GM18498 (cell line): ENCODE data around the gene MRPS6.

ENCODE experiments used
- ATAC-seq: cut with Tn5 transposase; IDR thresholded peaks from one replicate; pipeline ENCODE4 v1.9.1; 2021; ENCODE audit warnings: mild to moderate bottlenecking, moderate library complexity; ENCODE audit not compliant: unreplicated experiment

The MRPS6 gene

DNA sequence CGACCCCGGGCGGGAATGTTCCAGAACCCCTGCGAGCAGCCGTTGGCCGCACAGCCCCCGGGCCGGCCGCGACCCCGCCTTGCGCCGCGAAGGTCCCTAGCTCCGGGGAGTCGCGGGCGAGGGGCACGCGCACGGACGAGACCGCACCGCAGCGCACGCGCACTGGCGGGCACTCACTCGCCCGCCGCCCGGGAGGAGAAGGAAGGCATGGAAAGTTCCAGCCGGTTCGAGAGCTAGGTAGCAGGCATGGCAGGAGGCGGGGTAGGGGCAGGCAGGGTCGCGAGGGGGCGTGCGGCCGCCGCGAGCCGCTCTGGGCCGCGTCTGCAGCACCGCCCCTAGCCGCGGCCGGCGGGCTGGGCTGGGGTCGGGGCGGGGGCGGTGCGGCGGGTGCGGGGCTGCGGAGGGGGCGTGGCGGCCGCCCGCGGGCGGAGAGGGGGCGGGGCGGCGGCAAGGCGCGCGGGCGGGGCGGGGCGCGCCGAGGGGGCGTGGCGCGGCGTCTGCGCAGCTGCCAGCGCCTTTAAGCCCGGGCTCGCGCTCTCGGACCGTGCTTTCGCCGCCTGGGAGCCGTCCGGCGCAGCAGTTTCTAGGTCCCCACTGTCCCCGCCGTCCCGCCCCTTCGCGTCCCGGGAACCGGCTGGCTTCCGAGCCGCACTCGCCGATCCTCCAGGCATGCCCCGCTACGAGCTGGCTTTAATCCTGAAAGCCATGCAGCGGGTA, at the start of gene MRPS6, which contains the start of gene SLC5A3:
TSS of gene MRPS6 (plus strand) at position 547 of the 717 bp plus-strand sequence. CDS start at position 670, 123 bp downstream.
TSS of gene SLC5A3 (plus strand) at position 547 of the 717 bp plus-strand sequence. CDS start 21,621 bp downstream, outside the sequence.
- ATAC-seq, result peak; percentile 78

DNA sequence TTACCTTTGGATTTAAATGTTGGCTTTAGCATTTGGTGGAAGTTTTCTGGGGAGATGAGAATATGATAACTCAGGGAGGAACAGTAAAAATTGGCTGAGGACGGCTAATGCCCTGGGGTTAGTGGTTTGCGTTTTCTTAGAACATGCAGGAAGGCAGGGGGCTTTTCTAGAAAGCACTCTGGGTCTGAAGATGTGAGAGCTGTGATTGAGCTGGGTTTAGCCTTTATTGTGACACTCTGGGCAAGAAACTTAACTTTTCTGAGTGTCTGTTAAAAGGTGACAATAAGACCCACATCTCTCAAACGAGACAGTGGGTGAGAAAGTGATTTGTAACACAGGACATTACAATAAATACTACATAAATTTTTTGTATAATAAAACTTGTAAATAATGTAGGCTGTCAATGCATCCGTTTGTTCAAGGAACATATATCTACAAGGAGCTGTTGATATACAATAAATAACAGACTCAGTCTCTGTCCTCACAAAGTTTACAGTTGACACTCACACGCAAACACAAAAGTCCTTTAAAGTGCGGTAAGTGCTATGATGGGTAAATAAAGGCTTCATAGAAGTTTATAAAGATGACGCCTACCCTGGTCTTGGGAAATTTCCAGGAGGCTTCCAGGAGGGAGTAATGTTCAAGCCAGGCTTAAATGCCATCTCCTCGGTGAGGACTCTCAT, 49.5 kb upstream of the MRPS6 start:
- ATAC-seq, result no peak

DNA sequence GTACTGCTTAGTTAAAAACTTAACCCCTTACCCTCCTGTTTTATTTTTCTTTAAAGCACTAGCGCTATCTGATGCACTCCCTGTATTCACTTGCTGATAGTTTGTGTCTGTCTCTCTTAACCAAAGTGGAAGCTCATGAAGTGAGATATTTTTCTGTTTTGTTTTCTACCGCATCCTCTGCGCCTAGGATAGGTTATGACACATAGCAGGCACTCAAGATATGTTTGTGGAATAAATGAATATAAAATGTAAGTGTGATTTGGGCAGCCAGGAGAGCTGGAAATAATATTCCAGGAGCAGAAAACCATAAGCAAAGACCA, 49.0 kb upstream of the MRPS6 start:
- ATAC-seq, result no peak

DNA sequence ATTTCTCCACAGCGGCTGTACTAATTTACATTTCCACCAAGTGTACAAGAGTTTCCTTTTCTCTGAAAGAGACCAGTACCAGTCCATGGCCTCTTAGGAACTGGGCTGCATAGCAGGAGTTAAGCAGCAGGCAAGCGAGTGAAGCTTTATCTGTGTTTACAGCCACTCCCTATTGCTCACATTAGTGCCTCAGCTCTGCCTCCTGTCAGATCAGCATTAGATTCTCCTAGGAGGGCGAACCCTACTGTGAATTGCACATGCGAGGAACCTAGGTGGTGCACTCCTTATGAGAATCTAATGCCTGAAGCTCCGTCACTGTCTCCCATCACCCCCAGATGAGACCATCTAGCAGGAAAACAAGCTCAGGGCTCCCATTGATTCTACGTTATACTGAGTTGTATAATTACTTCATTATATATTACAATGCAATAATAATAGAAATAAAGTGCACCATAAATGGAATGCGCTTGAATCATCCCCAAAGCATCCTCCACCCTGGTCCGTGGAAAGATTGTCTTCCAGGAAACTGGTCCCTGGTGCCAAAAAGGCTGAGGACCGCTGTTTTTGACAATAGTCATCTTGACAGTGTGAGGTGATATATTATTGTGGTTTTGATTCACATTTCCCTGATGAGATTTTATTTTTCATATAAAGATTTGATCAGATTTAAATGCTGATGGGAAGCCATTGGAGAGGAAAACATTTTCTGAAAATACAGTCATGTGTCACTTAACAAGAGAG, 45.5 kb upstream of the MRPS6 start:
- ATAC-seq, result no peak

DNA sequence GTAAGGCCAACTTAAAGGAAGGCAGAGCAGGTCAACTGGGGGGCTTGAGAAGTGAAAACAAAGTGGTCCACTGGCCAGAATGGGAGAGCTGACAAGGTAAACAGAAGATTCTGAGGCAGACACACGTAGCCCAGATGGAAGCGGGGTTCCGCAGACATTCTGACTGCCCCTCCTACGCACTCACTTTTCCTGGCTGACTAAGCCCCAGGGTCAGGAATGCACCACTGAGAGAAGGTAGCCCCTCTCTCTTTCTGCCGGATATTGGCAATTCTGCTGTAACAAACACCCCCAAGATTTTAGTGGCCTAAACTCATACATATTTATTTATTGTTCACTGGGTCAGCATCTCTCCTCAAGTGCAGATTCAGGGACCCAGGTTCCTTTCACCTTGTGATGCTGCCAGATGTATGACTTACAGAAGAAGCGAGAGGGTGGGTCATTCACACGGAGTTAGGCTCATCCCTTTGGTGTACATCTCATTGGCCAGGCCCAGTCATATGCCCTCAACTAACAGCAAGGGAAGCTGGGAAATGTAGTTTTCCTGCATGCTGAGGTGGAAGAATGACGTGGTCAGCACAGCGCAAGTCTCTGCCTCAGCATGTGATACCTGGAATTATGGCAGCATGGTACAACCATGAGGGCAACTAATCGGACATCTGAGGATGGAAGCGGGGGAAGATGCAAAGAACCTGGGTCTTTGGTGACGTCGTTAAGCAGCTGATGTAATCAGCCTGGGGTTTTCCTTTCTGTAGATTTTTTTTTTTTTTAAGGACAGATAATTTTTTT, 43.4 kb upstream of the MRPS6 start:
- peak; percentile 85 for ATAC-seq

DNA sequence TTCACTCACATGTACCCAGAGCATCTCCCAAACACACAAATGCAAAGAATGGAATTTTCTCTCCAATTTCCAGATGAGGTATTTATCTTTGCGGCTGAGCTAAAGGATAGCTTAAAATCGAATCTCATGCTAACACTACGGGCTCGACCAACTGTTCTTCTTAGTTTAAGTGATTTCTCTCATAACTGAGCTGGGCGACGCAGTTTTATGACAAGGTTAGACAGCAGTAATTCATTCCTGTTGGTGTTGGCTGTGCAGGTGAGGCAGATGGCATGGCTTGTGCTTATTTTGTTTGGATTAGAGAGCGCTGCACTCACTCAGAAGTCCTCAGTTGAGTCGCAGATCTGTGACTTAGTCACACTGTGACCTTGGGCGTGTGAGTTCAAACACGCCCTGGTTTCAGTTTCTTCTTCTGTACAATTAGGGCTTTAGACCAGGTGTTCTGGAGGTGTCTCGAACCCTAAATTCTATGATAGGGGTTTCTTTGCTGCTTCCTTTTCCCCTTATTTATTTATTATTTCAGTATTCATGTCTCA, 41.5 kb upstream of the MRPS6 start:
- peak; percentile 52 for ATAC-seq

DNA sequence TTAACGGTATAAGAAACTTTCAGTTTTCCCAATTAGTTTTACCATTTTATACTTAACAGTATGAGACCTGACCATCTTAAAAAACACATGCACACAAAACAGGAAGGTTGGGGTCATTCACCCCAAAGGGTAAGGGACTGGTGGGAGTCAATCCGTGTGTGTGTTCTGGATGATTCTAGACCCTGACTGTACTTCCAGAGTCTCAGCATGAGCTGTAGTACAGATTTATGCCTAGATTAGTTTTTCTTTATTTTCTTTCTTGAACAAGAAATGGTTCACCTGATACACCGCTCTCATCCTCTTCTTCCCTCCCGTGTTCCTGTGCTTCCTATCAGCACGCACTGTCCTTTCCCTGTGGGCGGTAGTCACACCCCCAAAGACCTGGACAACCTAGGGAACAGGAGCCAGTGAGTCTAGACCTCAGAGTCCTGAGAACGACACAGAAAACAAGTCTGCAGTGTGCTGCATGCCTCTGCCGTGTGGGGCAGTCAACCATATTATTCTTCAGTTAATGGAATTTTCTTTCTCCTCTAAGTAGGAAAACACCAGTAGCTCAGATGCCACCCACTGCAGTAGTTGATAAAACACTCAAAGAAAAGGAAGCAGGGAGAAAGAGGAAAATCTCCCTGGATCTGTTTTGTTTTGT, 38.9 kb upstream of the MRPS6 start:
- ATAC-seq, result no peak

DNA sequence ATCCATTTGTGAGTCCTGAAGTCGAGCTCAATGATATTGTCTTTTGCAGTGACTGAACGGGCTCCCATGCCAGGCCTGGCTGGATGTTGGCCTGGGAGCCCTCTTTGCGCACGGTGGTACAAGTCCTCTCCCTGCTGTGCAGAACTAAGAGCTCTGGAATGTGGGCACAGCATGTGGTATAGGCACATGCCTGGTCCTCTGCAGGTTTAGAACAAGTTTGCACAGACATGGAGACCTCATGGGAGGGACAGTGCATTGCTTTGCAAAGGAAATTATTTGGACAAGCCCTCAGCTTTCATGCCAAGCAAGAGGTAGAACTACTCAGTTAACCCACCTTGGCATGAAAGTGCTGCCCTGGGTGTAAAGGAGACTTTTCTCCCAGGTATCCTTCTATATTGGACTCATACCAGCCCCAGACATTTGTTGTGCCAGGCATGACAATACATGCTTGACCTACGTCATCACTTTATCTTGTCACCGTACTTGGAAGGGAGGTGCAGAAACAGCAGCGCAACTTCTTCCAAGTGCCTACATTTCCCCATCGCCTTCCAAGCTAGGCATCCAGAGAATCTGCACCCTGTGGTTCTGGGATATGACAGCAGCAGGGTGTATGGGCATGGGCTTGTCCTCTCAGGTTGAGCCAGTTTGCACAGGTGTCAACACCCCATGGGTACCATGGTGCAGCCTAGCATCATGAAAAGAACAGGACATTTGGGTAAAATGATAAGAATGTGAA, 37.6 kb upstream of the MRPS6 start:
- no peak for ATAC-seq

DNA sequence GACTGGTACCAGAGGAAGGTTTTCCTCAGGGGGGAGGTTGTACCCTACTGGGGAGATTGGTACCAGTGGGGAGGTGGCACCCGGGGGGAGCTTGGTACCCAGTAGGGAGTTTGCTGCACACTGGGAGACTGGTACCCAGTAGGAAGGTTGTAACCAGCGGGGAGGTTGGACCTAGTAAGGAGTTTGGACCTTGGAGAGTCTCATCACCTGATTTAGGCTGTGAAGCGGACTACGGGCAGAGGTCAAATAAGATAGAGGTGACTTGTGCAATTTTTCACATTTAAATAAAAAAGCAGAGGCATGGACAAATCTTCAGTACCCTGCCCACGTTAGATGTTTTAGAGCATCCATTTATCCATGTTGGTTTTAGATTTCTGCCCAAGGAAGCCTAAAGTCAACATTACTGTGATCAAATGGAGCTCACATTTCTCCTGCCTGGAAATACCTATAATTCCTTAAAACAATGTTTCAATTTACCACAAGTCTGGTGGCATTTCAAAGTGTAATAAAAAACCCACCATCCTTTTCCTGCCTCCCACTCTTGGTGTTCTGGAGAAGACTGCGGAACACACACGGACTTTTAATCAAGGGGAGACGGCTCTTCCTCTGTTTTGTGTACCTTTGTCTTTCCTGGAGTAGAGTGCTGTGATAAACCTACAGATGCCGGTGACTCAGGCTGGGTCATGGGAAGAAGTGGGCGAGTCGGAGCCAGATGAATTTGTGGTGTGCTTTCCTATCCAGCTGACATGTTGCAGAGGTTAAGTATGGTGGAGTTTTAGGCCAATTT, 36.2 kb upstream of the MRPS6 start:
- ATAC-seq, result no peak

DNA sequence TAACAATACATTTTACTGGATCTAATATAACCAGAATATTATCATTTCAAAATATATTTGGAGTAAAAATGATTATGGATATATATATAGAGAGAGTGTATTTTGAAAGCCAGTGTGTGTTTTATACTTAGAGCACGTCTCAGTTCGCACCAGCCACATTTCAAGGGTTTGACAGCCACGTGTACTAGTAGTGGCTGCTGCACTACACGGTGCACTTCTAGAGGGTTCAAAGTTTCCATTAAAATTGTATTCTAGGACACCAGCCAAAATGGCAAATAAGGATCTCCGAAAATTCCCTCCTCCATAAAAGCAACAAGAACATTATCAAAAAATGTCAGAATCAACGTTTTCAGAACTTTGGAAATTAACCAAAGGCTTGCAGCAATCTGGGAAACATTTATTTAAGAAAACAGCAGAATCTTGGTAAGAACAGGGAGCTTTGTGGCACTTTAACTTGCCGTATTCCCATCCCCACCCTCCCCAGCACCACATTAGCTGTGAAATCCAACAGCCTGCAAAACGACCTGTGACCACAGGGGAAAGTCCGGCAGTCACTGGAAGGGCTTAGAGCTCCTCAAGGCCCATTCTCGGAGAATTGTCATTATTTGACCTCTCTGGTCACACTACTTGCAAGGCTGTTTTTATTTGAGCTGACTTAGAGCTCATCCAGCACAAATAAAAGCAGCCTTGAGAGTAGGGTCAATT, 33.5 kb upstream of the MRPS6 start:
- no peak for ATAC-seq

DNA sequence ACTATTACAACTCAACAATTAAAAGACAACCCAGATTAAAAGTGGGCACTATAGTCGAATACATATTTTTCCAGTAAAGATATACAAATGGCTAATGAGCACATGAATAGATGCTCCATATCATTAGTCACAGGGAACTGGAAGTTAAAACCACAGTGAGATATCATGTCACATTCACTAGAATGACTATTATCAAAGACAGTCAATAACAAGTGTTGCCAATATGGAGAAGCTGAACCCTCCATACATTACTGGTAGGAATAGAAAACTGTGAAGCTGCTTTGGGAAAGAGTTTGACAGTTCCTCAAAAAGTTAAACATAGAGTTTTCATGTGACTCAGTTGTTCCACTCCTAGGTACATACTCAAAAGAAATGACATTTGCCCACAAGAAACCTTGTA, 30.6 kb upstream of the MRPS6 start:
- ATAC-seq, result no peak

DNA sequence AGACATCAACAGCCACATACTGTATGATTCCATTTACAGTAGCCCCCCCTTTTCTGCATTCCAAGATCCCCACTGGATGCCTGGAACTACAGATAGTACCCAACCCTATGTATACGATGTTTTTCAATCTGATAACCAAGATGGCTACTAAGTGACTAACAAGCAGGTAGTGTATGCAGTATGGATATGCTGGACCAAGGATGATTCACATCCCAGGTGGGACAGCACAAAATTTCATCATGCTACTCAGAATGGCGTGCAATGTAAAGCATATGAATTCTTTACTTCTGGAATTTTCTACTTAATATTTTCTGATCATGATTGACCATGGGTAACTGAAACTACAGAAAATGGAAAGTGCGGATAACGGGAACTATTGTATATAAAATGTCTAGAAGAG, 30.0 kb upstream of the MRPS6 start:
- ATAC-seq, result no peak

DNA sequence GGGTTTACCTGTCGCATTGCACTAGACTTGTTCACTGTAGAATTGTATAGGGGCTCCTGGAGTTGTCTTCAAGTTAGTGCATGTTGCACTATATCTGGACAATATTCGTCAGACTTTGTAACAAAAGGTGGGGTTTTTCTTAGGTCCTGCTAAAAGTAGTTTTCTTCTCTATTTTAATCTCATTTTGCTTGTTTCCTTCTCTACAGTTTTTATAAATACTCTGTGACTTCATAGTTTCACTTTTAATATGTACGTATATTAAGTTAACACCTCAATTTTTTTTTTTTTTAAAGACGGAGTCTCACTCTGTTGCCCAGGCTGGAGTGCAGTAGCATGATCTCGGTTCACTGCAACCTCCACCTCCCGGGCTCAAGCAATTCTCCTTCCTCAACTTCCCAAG, 26.5 kb upstream of the MRPS6 start:
- peak; percentile 53 for ATAC-seq

DNA sequence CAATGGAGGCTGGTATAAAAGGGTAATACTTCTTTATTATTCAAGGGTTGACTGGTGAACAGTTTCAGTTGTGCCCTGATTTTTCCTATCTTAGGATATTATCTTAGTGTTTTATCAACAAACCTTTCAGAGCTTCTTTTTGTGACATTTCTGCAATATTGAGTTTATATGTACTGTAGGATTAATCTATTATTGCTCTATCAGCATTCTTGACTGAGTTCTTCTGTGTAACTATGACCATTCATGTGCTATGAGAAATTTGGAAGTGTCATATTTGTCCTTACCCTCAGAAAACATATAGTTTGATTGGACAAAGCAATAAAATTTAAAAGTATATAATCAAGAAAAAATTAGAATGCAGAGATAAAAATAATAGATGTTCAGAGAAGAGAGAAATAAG, 25.5 kb upstream of the MRPS6 start:
- no peak for ATAC-seq

DNA sequence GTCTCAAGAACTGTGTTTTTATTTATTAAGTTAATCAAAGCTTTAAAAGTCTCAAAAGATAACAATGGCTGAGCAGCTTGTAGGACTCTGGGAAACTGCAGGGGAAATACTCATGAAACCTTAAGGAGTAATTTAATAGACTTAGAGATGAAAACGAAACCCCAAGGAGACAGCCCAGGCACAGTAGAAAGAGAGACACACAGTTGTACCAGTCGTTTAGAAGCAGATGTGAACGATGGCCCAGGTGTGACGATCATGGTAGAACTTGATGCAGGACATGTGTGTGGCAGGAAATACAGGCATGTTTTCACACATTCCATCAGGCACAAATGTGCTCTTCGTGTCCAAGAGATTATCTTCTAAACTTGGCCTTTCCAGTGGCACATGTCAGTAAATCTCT, 21.2 kb upstream of the MRPS6 start:
- no peak for ATAC-seq

DNA sequence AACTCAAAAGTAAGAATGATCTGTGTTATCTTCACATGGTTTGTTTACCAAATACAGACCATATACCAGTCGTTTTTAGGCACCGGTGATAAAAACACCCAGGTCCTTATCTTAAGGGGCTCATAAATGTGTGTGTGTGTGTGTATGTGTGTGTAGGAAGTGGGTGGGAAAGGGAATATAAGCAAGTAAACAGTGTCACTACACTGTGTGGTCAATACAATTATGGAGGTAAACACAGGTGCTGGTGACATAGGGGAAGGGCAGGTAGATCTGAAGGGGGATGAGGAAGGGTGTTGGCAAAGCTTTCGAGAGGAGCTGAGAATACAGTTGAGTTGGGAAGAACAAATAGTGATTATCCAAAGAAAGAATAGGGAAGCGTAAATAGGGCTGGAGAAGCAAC, 19.1 kb upstream of the MRPS6 start:
- ATAC-seq, result no peak

DNA sequence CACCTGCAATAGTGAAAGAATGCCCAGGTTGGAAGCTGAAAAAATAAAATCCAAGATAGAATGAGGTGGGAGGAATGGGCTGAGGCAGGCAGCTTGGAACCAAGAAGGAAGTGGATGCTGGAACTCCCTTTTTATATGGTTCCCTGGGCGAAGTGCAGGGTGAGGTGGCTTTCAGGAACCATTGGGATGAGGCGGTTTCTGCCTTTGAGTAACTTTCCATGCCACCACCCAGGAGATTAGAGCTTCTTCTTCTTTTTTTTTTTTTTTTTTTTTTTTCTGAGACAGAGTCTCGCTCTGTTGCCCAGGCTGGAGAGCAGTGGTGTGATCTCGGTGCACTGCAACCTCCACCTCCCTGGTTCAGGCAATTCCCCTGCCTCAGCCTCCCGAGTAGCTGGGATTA, 17.8 kb upstream of the MRPS6 start:
- ATAC-seq, result no peak

DNA sequence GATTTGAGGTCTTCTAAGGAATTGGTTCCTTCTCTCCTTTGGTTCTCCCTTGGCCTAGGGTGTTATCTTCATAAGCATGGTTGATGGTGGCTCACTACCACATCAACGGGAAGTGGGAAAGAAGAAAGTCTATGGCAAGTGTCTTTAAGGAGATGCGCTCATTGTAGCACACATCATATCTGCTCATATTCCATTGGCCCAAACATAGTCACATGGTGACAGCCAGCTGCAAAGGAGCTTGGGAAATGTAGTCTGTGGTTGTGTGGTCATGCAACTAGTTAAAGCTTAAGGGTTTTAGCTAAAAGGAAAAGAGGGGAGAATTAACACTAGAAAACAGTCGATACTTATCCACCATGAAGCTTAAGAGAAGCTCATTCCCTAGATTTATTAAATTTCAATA, 11.4 kb upstream of the MRPS6 start:
- no peak for ATAC-seq
